Fibroblast of peridontal ligament (primary cell): Measurements from ENCODE around the gene BMP7.
"Not testable (repeated sequence)": the region's sequence is repeated elsewhere in the genome, so short reads cannot be mapped to it uniquely, and the experiment has no call there.

Source experiments
- DNase-seq: peaks from one replicate; pipeline ENCODE4 v3.0.0-alpha.2; 2010; ENCODE audit errors: extremely low read depth

Gene BMP7

GRCh38 chr20:57210911-57211280 lies 55.5 kb downstream of the BMP7 start:
- no peak for DNase-seq

- no peak for DNase-seq
These were observed 56.2 kb downstream of the BMP7 start for GRCh38 chr20:57210054-57210910.

GRCh38 chr20:57209413-57209812 lies 57.0 kb downstream of the BMP7 start:
- DNase-seq, result no peak

GRCh38 chr20:57208198-57208597 lies 58.2 kb downstream of the BMP7 start:
- DNase-seq, result no peak

- DNase-seq, result no peak
These were observed 59.2 kb downstream of the BMP7 start for GRCh38 chr20:57207251-57207650.

GRCh38 chr20:57205606-57206219 lies 60.7 kb downstream of the BMP7 start:
- DNase-seq, result peak; percentile 23

GRCh38 chr20:57203986-57204385 lies 62.5 kb downstream of the BMP7 start:
- no peak for DNase-seq

GRCh38 chr20:57203204-57203603 lies 63.2 kb downstream of the BMP7 start:
- DNase-seq, result no peak

- DNase-seq, result no peak
These were observed 64.1 kb downstream of the BMP7 start for GRCh38 chr20:57202309-57202708.

- no peak for DNase-seq
These were observed 65.4 kb downstream of the BMP7 start for GRCh38 chr20:57200882-57201695.

GRCh38 chr20:57199656-57200405 lies 66.6 kb downstream of the BMP7 start:
- no peak for DNase-seq

- DNase-seq, result no peak
These were observed 68.0 kb downstream of the BMP7 start for GRCh38 chr20:57198132-57199072.

- DNase-seq, result no peak
These were observed 68.9 kb downstream of the BMP7 start for GRCh38 chr20:57197352-57198131.

- peak; percentile 1 for DNase-seq
These were observed 70.9 kb downstream of the BMP7 start for GRCh38 chr20:57195469-57196100.

- no peak for DNase-seq
These were observed 71.4 kb downstream of the BMP7 start for GRCh38 chr20:57195023-57195422.

GRCh38 chr20:57194154-57194553 lies 72.3 kb downstream of the BMP7 start:
- DNase-seq, result no peak

GRCh38 chr20:57193094-57193493 lies 73.3 kb downstream of the BMP7 start:
- no peak for DNase-seq

- no peak for DNase-seq
These were observed 74.1 kb downstream of the BMP7 start for GRCh38 chr20:57192311-57192710.

- not testable (repeated sequence) for DNase-seq
These were observed 75.2 kb downstream of the BMP7 start for GRCh38 chr20:57191265-57191638.
